GM21737 (cell line): Measurements from ENCODE around the gene EEIG1.

Source experiments
- ATAC-seq: cut with Tn5 transposase; IDR thresholded peaks from one replicate; pipeline ENCODE4 v1.9.1; 2021; ENCODE audit warnings: mild to moderate bottlenecking, moderate library complexity; ENCODE audit not compliant: unreplicated experiment

Gene EEIG1

DNA sequence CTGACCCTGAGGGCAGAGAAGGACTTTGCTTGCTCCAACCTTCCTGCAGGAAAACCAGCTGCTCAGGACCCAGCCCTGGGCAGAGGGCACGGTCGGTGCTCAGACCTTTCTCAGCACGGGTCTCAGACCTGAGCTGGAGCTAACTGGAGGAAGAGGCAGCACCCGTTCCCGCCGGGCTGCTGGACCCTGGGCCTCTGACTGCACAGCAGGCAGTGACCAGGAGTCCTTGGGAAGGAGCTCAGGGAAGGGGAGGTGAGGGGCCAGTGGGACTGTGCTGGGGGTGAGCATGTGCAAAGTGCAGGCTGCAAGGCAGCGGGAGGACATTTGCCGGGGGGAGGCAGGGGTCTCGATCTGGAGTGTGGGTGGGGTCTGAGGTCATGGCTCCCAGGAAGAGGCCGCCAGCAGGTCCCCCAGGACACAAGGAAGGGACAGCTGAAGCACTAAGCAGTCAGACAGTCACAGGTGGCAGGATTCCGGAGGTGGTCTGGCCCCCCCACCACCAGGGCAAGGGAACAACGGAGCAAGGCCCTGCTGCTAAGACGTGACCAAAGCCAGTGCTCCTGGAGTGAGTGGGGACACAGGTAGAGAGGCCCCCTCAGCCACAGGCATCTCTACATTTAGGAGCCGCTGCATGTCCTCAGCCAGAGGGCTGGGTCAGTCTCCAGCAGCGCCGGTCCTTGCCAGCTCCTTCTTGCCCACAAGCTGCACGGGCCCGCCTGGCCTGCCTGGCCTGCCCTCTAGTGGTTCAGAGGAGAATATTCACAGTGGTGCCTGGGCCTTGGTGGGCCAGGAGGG is 38.4 kb downstream of the EEIG1 start:
- ATAC-seq: no peak

DNA sequence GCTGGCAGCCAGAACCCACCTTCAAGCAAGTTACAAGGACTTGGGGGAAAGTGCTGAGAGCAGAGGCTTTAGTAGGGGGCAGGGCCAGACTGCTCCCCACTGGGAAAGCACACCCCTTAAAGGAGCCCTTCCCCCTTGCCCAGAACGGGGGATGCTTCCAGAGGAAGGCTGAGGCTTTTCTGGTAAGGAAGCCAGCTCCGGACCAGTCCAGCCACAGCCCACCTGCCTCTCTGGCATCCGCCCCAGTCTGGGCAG is 38.9 kb downstream of the EEIG1 start:
- no peak for ATAC-seq

DNA sequence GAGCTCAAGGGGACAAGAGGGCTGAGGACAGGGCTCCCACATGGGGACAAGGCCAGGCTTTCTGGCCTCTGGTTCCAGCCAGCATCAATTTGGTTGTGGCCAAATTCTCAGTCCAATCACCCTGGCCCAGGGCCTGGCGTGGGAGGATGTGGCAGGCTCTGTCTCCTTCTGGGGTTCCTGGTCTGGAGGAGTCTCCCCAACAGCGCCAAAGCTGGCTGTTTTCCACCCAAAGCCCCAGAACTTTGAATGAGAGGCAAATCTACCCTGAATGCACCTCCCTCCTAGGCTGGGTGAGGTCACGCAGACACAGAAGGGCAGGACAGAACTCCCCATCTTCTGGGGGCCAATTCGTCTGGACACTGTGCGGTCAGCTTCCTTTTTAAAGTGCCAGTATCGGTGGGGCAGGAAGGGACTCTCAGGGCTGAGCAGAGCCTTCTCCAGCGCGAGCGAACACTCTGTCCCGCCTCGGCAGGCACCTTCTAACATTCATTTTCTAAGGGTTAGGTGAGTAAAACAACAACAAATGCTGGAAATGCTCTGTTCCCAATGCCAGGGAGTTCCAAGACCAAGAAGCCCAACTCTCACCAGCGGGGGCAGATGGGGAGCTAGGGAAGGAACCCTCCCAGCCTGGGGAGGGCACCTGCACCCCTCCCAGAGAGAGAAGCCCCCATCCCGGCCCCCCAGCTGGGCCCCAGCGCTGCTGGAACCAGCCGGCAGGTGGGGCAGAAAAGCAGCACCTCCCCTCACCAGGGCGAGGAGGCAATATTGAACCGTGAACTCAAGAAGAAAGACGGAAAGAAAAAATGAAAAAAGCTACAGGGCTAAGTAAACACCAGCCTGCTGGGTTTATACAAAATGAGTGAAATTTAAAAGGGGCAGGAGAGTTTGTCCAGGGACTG is 39.5 kb downstream of the EEIG1 start:
- no peak for ATAC-seq

DNA sequence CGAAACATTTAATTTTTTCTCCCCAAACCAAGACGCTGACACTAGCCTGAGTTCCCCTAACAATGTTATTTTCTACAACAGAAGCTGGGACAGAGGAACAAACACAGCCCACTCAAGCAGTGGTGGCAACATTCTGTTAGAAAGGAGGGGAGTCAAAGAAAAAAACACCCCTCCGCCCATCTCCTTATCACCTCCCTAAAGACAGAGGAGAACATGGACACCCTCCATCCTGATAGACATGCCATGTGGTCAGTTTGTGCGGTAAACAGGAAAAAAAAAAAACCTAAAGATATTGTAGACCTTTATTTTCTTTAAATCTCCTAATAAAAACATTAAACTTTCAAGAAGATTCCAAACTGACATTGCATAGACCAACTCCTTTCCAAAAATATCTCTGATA is 40.2 kb downstream of the EEIG1 start:
- ATAC-seq: no peak

DNA sequence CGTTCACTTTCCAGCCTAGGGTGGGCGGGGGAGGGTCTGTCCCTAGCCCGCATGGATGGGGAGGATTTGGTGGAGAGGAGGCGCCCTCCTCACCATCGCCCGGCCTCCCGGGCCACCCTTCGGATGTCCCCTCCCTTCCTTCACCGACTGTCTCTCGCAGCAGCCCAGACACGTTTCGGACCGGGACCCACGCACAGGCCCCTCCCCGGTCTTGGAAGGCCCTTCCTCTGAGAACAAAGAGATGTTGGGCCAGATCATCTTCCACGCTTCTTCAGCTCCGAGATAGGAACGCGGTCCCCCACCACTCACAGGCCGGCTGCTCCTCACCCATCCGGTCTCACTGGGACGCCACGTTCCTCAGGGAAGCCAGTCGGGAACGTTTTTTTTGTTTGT is 42.5 kb downstream of the EEIG1 start:
- no peak for ATAC-seq

DNA sequence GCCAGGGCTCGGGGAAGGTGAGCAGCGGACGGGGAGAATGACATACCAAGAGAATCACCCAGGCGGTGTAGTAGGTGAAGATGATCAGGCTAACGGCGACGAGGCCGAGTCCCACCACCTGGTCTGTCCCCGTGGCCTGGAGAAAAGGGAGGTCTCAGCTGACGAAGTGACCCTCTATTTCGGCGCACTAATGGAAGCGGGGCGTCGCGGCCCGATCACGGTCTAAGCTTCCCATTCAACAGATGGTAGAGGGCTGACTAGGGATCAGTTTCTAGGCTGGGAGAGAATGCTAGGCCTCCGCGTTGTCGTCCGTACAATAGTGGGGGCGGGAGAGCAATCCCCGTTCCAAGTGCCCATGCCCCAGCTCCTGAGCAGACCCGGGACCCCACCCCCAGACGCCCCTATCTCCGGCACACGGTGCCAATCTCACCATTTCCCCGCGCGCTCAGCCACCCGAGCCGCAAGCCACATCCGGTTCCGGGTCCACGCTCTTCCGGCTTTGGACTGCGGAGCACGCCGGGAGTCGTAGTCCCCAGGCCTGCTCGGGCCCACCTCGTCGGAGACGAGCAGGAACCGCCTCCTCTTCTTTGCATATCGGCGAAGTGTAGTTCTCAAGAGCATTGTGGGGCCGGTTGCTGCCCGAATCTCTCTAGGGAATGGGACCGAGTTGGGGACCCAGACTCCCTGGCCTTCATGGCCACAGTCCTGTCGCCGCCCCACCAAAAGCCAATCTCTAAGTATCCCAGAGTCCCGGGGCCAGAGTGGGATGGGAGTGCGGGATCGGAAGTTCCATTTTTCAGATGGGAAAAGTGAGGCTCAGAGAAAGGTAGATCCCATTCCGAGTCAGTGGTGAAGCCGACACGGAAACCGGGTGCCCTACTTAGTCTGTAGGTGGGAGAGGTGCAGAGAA is 43.1 kb downstream of the EEIG1 start, which contains the start of gene DPM2:
Gene DPM2, minus strand, starts transcription at position 467 of the 910 bp plus-strand sequence. Its CDS starts 34 bp downstream, at position 433.
- peak; percentile 82 for ATAC-seq

DNA sequence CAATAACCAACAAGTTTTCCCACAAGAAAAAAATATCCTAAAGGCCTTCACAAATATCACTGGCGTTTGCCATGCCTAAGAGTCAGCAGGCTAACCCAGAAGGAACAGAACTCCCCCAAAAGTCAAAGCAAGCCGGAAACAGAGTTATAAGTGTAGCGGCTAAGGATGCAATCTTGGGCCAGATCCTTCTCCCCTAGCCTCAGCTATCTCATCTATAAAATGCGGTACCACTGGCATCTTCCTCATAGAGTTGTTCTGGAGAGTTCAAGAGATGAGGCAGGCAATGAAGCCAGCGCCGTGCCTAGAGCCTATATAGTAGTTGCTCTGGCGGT is 43.8 kb downstream of the EEIG1 start:
- no peak for ATAC-seq

DNA sequence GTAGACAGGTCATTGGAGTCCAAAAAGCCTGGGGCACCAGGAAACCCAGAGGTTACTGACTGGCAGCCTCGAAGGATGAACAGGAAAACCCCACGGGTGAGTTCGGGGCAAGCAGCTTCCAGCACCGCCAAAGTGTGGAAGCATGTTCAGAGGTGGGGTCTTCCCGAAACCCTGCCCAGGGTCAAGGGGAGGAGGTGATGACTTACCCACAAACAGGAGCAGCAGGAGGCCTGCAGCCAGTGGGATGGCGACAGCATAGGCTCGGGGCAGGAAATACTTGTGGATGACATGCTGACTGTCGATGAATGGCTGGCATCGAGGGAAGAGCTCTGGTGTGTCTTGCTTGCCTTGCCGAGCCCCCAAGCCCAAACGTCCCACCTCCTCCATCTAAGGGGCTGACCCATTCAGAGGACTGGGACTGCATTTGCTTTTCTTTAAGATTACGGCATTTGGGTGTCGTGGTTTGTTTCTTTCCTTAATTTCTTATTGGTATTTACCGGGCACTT is 44.4 kb downstream of the EEIG1 start:
- no peak for ATAC-seq

DNA sequence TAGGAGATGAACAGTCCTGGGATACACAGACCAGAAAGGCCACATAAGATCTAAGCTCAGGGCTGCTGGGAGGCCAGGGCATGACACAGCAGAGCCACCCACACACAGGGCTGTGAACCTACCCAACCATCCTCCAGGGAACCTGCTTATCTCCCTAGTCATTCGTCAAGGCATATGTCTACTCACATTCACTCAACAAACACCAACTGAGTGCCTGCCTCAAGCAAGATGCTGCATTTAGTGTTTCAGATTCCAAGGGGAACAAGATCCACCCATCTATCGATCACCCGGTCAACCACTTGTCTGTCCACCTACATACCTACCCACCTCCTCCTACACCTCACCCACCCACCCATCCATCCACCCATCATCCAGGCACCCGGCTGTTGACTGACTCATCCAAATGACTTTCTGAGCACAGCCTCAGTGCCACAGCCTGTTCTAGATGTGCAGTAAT is 45.0 kb downstream of the EEIG1 start:
- no peak for ATAC-seq

DNA sequence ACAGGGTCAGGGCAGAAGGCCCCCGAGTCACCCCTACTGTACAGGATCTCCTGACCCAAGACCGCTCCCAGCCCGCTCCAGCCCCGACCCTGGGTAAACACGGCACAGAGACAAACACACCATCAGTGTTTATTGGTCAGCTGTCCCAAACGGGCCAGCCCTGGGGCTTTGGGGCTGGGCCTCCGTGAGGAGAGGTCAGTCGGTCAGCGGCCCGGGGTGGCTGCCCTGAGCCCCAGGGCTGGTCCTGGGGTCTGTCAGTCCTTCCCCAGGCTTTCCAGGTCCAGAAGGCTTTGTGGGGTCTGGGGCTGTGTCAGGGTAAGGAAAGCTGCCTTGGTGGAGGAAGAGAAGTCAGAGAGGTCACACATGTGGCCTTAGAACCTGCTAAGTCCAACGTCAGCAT is 45.8 kb downstream of the EEIG1 start:
- ATAC-seq: no peak

DNA sequence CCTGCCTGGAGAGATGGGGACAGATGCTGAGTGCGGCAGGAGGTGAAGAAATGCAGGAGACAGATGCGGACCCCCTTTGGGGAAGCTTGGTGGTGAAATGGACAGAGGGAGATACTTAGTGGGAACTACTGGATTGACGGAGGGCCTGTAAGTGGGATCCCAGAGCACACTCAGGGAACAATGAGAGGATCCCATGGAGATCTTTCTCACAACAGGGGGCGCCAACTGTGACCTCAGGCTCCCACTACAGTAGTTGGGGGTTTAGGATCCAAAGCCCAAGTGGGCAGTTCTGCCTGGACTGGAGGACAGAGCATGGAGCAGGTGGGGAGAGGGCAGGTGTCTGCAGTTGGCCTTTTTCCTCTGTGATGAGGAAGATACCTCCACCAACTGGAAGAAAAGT is 46.5 kb downstream of the EEIG1 start:
- ATAC-seq: no peak

DNA sequence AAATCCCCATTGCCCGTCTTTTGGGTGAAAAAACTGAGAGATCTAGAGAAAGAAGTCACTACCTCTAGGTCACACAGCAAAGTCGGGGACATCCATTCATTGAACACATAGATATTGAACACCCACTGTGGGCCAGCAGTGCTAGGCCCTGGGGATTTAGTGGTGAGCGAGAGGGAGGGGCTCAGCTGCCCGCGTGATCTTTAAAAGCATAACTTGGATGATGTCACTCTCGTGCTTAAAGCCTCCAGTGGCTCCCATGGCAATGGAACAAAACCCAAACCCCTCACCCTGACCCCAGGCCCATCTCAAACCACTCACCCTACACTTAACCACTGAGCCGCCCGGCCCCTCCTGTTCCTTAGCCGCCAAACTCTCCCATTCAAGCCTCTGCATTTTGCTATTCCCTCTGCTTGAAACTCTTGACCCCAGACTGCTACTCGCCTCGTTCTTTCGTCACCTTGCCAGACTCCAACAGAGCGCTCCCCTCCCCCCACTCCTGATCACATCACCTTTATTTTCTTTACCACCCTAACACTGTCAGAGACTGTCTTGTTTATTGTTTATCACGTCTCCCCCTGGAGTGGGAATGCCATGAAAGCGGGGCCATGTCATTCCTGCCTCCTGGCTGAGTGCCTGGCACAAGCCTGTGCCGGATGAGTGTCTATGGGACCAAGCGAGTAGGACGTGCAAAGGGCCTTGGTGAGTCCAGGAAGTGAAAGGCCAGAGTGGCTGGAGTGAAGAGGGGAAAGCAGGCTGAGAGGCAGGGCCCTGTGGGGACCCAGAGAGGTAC is 49.5 kb downstream of the EEIG1 start:
- ATAC-seq: no peak
